CD14-positive monocyte (primary cell): Measurements from ENCODE around the gene CHRNA4. TPM values are rescaled to one million over a fixed set of nuclear protein-coding genes. Genes with fewer than 3 reads are reported as not detected.

Experiments
- DNase-seq, 3 donors: peaks; one replicate each; pipeline ENCODE4 v3.0.0-alpha.2; 2011 to 2022
- H2AFZ ChIP-seq: 2 replicates; pipeline ENCODE4 v1.6.0; 2012; ENCODE audit warnings: mild to moderate bottlenecking, low read depth, low read length, inconsistent platforms; ENCODE audit not compliant: insufficient read depth, poor library complexity, severe bottlenecking
- H3K27ac ChIP-seq, 2 donors: 1 replicate in 1 of 2; 2 replicates in 1 of 2; pipeline ENCODE4 v1.5.1; 2012 to 2013; ENCODE audit warnings: low read length in 2 of 2, control low read depth in 1 of 2, inconsistent platforms in 1 of 2, low read depth in 1 of 2, mild to moderate bottlenecking in 1 of 2
- H3K27me3 ChIP-seq, 2 donors: one replicate each; pipeline versions ENCODE4 v1.6.0 to v1.6.1; 2011 to 2013; ENCODE audit warnings: low read length in 2 of 2; ENCODE audit not compliant: control insufficient read depth in 2 of 2, insufficient read depth in 2 of 2
- H3K36me3 ChIP-seq, 2 donors: replicated peaks in 1 of 2; 1 replicate in 1 of 2; 2 replicates in 1 of 2; pipeline versions ENCODE4 v1.5.1 to v1.6.1; 2012 to 2013; ENCODE audit warnings: low read length in 2 of 2, control low read depth in 1 of 2, inconsistent platforms in 1 of 2, mild to moderate bottlenecking in 1 of 2; ENCODE audit not compliant: insufficient read depth in 2 of 2, control insufficient read depth in 1 of 2
- H3K4me1 ChIP-seq, 2 donors: 1 replicate in 1 of 2; 2 replicates in 1 of 2; pipeline versions ENCODE4 v1.5.1 to v1.6.1; 2012 to 2013; ENCODE audit warnings: low read length in 2 of 2, control low read depth in 1 of 2, inconsistent platforms in 1 of 2, mild to moderate bottlenecking in 1 of 2, moderate library complexity in 1 of 2; ENCODE audit not compliant: insufficient read depth in 2 of 2, control insufficient read depth in 1 of 2
- H3K4me2 ChIP-seq: replicated peaks from 2 replicates; pipeline ENCODE3; 2012; ENCODE audit warnings: low read length, moderate library complexity, mild to moderate bottlenecking; ENCODE audit not compliant: poor library complexity, severe bottlenecking; ENCODE audit errors: extremely low read depth
- H3K4me3 ChIP-seq, 3 experiments: fragments of 200-600 bp in 1 of 3; sonication (generic) in 1 of 3; replicated peaks in 1 of 3; 1 replicate in 2 of 3; 2 replicates in 1 of 3; pipeline ENCODE4 v1.5.1; 2011 to 2013; ENCODE audit warnings: low read length in 3 of 3, mild to moderate bottlenecking in 3 of 3, control low read depth in 2 of 3, low read depth in 2 of 3, inconsistent platforms in 1 of 3, moderate library complexity in 1 of 3
- H3K79me2 ChIP-seq: 2 replicates; pipeline ENCODE4 v1.6.0; 2012; ENCODE audit warnings: mild to moderate bottlenecking, control low read depth, inconsistent platforms, low read length, moderate library complexity; ENCODE audit not compliant: insufficient read depth
- H3K9ac ChIP-seq: 2 replicates; pipeline ENCODE4 v1.6.0; 2017; ENCODE audit warnings: low read length, mild to moderate bottlenecking; ENCODE audit not compliant: insufficient read depth, poor library complexity, severe bottlenecking
- H3K9me3 ChIP-seq, 2 donors: replicated peaks in 1 of 2; 1 replicate in 1 of 2; 2 replicates in 1 of 2; pipeline versions ENCODE4 v1.5.1 to v1.6.1; 2012 to 2013; ENCODE audit warnings: low read length in 2 of 2, control low read depth in 1 of 2; ENCODE audit not compliant: control insufficient read depth in 1 of 2, insufficient read depth in 1 of 2
- H4K20me1 ChIP-seq: 2 replicates; pipeline ENCODE4 v1.6.0; 2012; ENCODE audit warnings: mild to moderate bottlenecking, low read length, control low read depth, moderate library complexity; ENCODE audit not compliant: insufficient read depth
- H3K27ac Mint-ChIP-seq, 7 donors: one replicate each; pipeline ENCODE4 v1.8.0; 2020; ENCODE audit warnings: mild to moderate bottlenecking in 7 of 7, mixed read lengths in 7 of 7, moderate library complexity in 6 of 7, inconsistent platforms in 2 of 7
- H3K27me3 Mint-ChIP-seq, 3 donors: one replicate each; pipeline ENCODE4 v1.8.0; 2021 to 2022; ENCODE audit warnings: low read depth in 3 of 3, mild to moderate bottlenecking in 3 of 3, mixed read lengths in 3 of 3, moderate library complexity in 3 of 3, inconsistent platforms in 1 of 3
- H3K36me3 Mint-ChIP-seq, 2 donors: one replicate each; pipeline ENCODE4 v1.8.0; 2020; ENCODE audit warnings: mixed read lengths in 2 of 2, inconsistent platforms in 1 of 2, mild to moderate bottlenecking in 1 of 2
- H3K4me1 Mint-ChIP-seq: one replicate; pipeline ENCODE4 v1.8.0; 2020; ENCODE audit warnings: mild to moderate bottlenecking, mixed read lengths
- H3K4me3 Mint-ChIP-seq, 2 donors: one replicate each; pipeline ENCODE4 v1.8.0; 2020; ENCODE audit warnings: mild to moderate bottlenecking in 2 of 2, mixed read lengths in 2 of 2, moderate library complexity in 1 of 2
- H3K9me3 Mint-ChIP-seq, 7 donors: one replicate each; pipeline ENCODE4 v1.8.0; 2020 to 2022; ENCODE audit warnings: mixed read lengths in 7 of 7, mild to moderate bottlenecking in 6 of 7, moderate library complexity in 6 of 7, inconsistent platforms in 2 of 7
- WGBS: methylation state at CpG from one replicate; pipeline ENCODE4 v1.1.5; 2013; ENCODE audit warnings: missing lambda C conversion rate; ENCODE audit not compliant: insufficient coverage; 5-methylcytosine and 5-hydroxymethylcytosine counted together
- intact Hi-C, 2 donors: fragments of 100-400 bp; cut with micrococcal nuclease; formaldehyde crosslinking; loops; one replicate each; pipeline versions ENCODE4 v1.15.0 to v1.15.1; 2023
- polyA plus RNA-seq, 3 donors: library from polyadenylated mRNA; depleted of rRNA in 1 of 3; unstranded in 2 of 3; stranded (reverse) in 1 of 3; fragments of 300-500 nt in 2 of 3; fragments of >200 nt in 1 of 3; fragmentation: Illumina TruSeq in 2 of 3; gene quantifications; 1 replicate in 2 of 3; 2 replicates in 1 of 3; pipeline ENCODE4 v1.2.3, GENCODE V29; 2012 to 2021
- TF ChIP-seq, protein P1 (sequence below): fragments of 200-600 bp; IDR thresholded peaks from one replicate; pipeline ENCODE4 v1.8.0; 2022; ENCODE audit warnings: antibody characterized with exemption, mild to moderate bottlenecking

CHRNA4 gene
- polyA plus RNA-seq, 3 donors = not detected

DNA sequence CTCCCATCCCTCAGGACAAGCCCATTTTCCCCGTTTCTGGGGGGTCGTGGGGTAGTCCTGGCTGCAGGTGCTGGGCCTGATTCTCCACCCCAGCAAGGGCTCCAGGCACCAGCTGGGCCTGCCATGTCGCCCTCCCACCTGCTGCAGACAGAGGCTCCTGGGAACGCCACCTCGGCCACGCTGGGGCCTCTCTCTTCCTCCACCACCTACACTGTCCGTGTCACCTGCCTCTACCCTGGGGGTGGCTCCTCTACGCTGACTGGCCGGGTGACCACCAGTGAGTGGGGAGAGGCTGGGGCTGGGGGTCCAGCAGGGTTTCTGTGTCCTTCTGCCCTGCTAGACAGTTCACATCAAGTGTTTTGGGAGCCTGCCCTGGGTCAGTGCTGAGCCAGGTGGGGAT is 48.9 kb downstream of the CHRNA4 start:
- Mint-ChIP-seq H3K4me3 (no peak overlapping the region), H3K27me3 (peaks cover 0 to 2% (median 2%) of the 10 kb centered on the region in 3 donors), H3K9me3 (no peaks in the 10 kb centered on the region), H3K36me3 (no peaks in the 10 kb centered on the region), H3K4me1 (no peaks in the 10 kb centered on the region), H3K27ac (no peak overlapping the region)
- 89% methylated on average over 3 of the region's 9 CpGs for WGBS
- Histone ChIP-seq H3K4me3 (no peak overlapping the region), H3K9ac (no peak overlapping the region), H3K36me3 (no peaks in the 10 kb centered on the region), H3K27ac (no peak overlapping the region), H3K4me1 (no peaks in the 10 kb centered on the region), H3K9me3 (no peaks in the 10 kb centered on the region), H3K4me2 (no peak overlapping the region), H2AFZ (no peak overlapping the region), H3K27me3 (no peaks in the 10 kb centered on the region), H3K79me2 (no peaks in the 10 kb centered on the region), H4K20me1 (no peaks in the 10 kb centered on the region)
- intact Hi-C loops = no loop called here
- TF ChIP-seq, protein P1, sequence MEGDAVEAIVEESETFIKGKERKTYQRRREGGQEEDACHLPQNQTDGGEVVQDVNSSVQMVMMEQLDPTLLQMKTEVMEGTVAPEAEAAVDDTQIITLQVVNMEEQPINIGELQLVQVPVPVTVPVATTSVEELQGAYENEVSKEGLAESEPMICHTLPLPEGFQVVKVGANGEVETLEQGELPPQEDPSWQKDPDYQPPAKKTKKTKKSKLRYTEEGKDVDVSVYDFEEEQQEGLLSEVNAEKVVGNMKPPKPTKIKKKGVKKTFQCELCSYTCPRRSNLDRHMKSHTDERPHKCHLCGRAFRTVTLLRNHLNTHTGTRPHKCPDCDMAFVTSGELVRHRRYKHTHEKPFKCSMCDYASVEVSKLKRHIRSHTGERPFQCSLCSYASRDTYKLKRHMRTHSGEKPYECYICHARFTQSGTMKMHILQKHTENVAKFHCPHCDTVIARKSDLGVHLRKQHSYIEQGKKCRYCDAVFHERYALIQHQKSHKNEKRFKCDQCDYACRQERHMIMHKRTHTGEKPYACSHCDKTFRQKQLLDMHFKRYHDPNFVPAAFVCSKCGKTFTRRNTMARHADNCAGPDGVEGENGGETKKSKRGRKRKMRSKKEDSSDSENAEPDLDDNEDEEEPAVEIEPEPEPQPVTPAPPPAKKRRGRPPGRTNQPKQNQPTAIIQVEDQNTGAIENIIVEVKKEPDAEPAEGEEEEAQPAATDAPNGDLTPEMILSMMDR = no peak
- no peak for DNase-seq

GRCh38 chr20:63311833-63312243 is 49.3 kb downstream of the CHRNA4 start:
- H3K36me3 ChIP-seq = no peaks in the 10 kb centered on the region
- WGBS = 89% methylated on average over 11 of the region's 18 CpGs
- H3K4me1 ChIP-seq = no peaks in the 10 kb centered on the region
- no peak overlapping the region for H3K4me3 Mint-ChIP-seq
- H3K79me2 ChIP-seq = no peaks in the 10 kb centered on the region
- TF ChIP-seq, protein P1 = no peak
- H3K27ac Mint-ChIP-seq = no peak overlapping the region
- no peaks in the 10 kb centered on the region for H4K20me1 ChIP-seq
- intact Hi-C loops = loop anchor here in 1 of 2 donors (2.0 kb wide), 1 partner anchor 69 kb away; no protein-coding TSS in a partner anchor
- H3K36me3 Mint-ChIP-seq = no peaks in the 10 kb centered on the region
- no peak overlapping the region for H3K4me2 ChIP-seq
- H3K27me3 ChIP-seq = no peaks in the 10 kb centered on the region
- no peak overlapping the region for H3K4me3 ChIP-seq
- no peak for DNase-seq
- H3K27me3 Mint-ChIP-seq = peaks cover 0 to 2% (median 2%) of the 10 kb centered on the region in 3 donors
- H3K9me3 ChIP-seq = no peaks in the 10 kb centered on the region
- no peak overlapping the region for H3K27ac ChIP-seq
- H3K9me3 Mint-ChIP-seq = no peaks in the 10 kb centered on the region
- H3K9ac ChIP-seq = no peak overlapping the region
- H3K4me1 Mint-ChIP-seq = no peaks in the 10 kb centered on the region
- H2AFZ ChIP-seq = no peak overlapping the region
